Memory B cell (primary cell): Measurements from ENCODE around the gene FAM193A.
"Not testable (repeated sequence)": the region's sequence is repeated elsewhere in the genome, so short reads cannot be mapped to it uniquely, and the experiment has no call there.

Source experiments
- ATAC-seq: fragments of 150-1000 bp; cut with Tn5 transposase; 2 replicates; pipeline ENCODE4 v1.10.0; 2021; ENCODE audit warnings: low read depth, mild to moderate bottlenecking, moderate library complexity
- DNase-seq, 2 donors: peaks; one replicate each; pipeline ENCODE4 v3.0.0; 2022; ENCODE audit warnings: low spot score in 2 of 2
- H3K27ac Mint-ChIP-seq: one replicate; pipeline ENCODE4 v1.8.0; 2022; ENCODE audit warnings: mild to moderate bottlenecking, moderate library complexity, mixed read lengths
- H3K27me3 Mint-ChIP-seq: one replicate; pipeline ENCODE4 v1.8.0; 2022; ENCODE audit warnings: mixed read lengths
- H3K36me3 Mint-ChIP-seq: one replicate; pipeline ENCODE4 v1.8.0; 2022; ENCODE audit warnings: mild to moderate bottlenecking, mixed read lengths
- H3K4me1 Mint-ChIP-seq: one replicate; pipeline ENCODE4 v1.8.0; 2022; ENCODE audit warnings: mixed read lengths
- H3K4me3 Mint-ChIP-seq: one replicate; pipeline ENCODE4 v1.8.0; 2022; ENCODE audit warnings: mild to moderate bottlenecking, moderate library complexity, mixed read lengths
- H3K9me3 Mint-ChIP-seq: one replicate; pipeline ENCODE4 v1.8.0; 2022; ENCODE audit warnings: mixed read lengths

The FAM193A gene

DNA sequence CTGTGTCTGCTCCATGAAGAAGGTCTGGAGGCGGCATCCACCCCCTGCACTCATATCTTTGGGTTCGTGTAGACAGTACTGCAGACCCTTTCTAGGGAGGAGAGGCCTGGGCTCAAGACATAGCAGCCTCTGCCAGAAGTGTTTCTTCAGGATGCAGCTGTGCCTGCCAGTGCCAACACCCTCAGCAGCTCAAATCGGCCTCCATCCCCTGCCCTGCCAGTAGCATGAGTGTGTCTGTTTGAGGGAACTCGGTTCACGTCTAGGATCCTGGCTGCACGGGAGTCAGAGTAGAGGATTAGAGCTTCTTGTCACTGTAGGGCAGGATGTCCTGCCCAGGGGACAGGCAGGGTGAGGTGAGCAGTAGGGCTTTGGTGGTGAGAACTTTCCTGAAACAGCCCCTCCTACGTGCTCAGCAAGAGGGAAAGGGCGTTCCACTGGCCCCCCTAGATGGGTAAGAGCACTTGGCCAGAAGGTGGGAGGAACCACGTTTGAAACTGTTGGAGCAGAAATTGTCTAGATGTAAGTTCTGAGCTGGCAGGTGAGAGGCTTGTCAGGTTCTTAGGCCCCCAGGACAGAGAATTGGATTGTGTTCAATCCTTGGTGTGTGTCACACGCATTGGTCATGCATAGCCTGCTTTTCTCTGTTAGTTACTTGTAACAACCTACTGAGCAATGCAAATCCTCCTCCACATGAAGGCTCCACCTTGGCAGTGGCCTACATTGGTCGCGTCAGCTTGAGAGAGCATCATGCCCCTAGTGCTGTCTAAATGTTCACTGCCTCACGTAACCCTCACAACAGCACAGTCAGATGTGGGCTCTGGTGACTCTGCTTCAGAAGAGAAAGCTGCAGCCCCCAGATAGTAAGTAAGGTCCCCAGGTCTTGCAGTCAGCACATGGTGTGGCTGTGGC is 25.8 kb upstream of the FAM193A start:
- ATAC-seq (peak; percentile 21), DNase-seq (no peak)
- Mint-ChIP-seq H3K36me3 (peaks cover 16% of the 10 kb centered on the region), H3K27me3 (no peaks in the 10 kb centered on the region), H3K4me3 (peak overlapping the region; percentile 21), H3K27ac (peak overlapping the region; percentile 91), H3K9me3 (no peaks in the 10 kb centered on the region), H3K4me1 (peaks cover 20% of the 10 kb centered on the region)

DNA sequence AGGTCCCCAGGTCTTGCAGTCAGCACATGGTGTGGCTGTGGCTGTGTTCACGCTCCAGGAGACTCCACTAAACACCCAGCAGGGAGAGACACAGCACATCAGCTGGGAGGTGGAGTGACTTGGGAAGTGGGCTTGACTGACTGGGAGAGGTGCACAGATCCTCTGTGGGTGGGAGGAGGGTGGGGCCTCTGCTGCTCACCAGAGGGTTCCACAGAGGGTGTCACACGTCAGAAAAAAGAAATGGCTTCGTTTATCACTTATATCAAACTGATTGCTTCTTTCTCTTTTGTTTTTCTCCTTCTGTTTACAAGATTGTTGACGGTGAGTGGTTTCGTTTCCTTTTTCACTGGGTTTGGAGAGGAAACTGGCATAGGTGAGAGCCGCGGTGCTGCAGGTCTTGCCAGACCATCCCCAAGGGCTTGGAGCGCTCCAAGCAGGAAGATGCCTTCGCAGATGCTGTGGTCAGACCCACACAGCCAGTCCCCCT is 24.8 kb upstream of the FAM193A start:
- Mint-ChIP-seq H3K36me3 (peaks cover 22% of the 10 kb centered on the region), H3K4me1 (peaks cover 20% of the 10 kb centered on the region), H3K4me3 (peak overlapping the region; percentile 66), H3K27ac (peak overlapping the region; percentile 95), H3K9me3 (no peaks in the 10 kb centered on the region), H3K27me3 (no peaks in the 10 kb centered on the region)
- DNase-seq: peak; percentile 35 to 37
- peak; percentile 82 for ATAC-seq

DNA sequence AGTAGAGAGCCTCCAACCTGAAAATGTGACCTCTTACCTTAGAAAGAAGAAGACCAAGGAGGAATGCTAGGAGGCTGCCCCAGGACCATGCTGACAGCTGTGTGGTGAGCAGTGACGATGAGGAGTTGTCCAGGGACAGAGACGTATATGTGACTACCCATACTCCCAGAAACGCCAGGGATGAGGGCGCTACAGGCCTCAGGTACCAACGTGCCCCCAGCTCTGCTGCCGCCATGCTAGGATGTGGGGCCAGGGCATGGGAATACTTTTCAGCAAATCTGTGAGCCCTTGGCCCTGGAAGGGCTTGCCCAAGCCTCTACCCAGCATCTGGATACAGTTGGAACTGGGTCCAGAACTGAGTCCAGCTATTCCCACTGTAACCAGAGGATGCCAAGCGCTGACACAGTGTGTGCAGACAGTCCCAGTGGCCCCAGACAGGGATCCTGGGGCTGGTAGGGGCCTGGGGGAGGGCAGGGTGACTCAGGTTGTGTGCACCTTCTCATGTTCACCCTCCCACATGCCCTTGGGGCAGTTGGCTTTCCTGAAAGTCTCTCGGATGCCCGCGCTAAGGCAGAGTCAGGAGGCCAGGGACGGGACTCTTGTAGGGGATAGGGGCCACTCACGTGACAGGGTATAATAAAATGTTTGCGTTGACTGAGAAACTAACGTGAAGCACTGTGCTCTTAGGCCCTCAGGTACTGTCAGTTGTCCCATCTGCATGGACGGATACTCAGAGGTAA is 23.9 kb upstream of the FAM193A start:
- H3K27ac Mint-ChIP-seq: peak overlapping the region; percentile 95
- no peaks in the 10 kb centered on the region for H3K27me3 Mint-ChIP-seq
- peaks cover 22% of the 10 kb centered on the region for H3K36me3 Mint-ChIP-seq
- H3K4me1 Mint-ChIP-seq: peaks cover 20% of the 10 kb centered on the region
- no peak for ATAC-seq
- H3K9me3 Mint-ChIP-seq: no peaks in the 10 kb centered on the region
- DNase-seq: no peak
- no peak overlapping the region for H3K4me3 Mint-ChIP-seq

DNA sequence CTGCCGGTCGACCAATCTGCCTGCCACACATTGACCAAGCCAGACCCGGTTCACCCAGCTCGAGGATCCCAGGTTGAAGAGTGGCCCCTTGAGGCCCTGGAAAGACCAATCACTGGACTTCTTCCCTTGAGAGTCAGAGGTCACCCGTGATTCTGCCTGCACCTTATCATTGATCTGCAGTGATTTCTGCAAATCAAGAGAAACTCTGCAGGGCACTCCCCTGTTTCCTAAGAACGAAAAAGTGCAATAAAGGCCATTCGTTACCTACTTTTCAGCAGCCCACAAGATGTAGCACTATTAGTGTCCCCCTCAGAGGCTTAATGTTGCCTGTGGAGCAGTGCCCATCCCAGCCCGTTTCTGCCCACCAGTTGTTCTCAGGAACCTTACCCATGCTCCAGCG is 22.3 kb upstream of the FAM193A start:
- DNase-seq, H3K9me3 Mint-ChIP-seq, H3K27me3 Mint-ChIP-seq, H3K4me3 Mint-ChIP-seq, ATAC-seq: not testable (repeated sequence)
- Mint-ChIP-seq H3K36me3 (peaks cover 22% of the 10 kb centered on the region), H3K27ac (peak overlapping the region; percentile 31), H3K4me1 (peaks cover 20% of the 10 kb centered on the region)

DNA sequence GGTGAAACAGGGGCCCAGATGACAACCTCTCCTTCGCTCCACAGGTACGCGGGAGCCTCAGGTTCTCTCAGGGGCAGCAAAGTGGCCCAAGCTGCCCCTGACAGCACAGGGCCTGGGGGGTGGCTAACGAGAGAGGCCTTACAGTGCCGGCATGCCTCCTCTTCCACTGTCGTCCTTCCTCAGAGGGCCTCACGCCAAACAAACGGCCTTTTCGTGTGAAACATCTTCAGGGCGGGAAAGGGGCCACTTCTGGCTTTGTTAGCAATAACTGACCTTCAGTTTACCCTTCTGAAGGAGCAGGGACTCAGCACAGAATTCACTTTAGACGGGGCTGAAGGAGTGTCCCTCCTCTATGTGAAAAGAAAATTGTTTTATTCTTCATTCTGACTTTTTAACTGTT is 21.5 kb upstream of the FAM193A start:
- peaks cover 22% of the 10 kb centered on the region for H3K36me3 Mint-ChIP-seq
- H3K27me3 Mint-ChIP-seq, H3K4me3 Mint-ChIP-seq, H3K9me3 Mint-ChIP-seq, ATAC-seq, DNase-seq: not testable (repeated sequence)
- peak overlapping the region; percentile 31 for H3K27ac Mint-ChIP-seq
- H3K4me1 Mint-ChIP-seq: peaks cover 20% of the 10 kb centered on the region

DNA sequence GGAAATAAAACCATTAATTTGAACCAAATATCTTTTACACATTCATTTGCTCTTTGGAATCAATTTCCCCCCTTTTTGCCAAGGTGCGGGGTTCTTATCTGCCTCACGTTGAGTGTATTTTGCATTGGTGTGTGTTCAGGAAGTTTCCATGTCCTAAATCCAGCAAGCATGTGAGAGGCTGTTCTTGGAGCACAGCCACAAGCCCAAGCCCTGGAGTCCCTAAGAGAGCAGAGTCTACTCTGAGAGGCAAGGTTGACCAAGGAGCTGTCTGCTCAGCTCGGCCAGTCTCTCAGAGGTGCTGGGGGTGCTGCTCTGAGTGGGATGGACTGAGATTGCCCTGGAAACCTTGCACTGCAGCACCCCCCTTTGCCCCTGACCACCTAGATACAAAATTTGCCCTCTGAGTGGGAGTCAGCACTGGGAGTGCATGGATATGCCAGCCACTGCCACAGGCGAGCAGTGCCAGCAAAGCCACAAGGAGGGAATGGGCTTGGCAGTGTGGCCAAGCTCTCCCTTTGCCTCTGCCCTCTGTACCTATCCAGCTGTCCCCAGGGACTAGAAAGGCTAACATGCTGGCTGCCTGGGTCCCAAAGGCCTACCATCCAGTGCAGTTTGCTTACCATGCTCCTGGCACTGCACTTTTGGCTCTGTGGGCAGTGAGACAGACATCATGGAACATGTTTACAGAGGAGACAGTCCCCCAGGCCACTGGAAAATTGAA is 20.5 kb upstream of the FAM193A start:
- DNase-seq (no peak), ATAC-seq (no peak)
- no peak overlapping the region for H3K4me3 Mint-ChIP-seq
- H3K36me3 Mint-ChIP-seq: peaks cover 22% of the 10 kb centered on the region
- H3K4me1 Mint-ChIP-seq: peaks cover 10% of the 10 kb centered on the region
- no peak overlapping the region for H3K27ac Mint-ChIP-seq
- no peaks in the 10 kb centered on the region for H3K27me3 Mint-ChIP-seq
- H3K9me3 Mint-ChIP-seq: no peaks in the 10 kb centered on the region

DNA sequence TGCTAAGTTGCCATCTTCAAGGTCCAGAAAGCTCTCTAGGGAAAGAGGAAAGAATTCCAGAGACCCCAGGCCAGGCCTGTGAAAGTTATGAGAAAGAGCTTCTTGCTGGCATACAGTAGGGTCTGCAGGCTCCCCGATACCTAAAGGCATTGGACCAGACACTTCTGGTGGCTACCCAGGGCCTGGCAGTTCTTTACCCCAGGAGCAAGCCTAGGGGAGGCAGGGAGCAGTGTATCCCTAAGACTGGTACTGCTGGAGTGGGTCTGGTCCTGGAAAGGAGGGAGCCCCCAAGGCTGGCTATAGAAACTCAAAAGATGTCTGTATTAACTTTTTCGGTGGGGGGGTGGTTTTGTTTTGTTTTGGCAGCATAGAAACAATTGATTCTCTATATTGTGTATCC is 19.8 kb upstream of the FAM193A start:
- Mint-ChIP-seq H3K4me3 (no peak overlapping the region), H3K27me3 (no peaks in the 10 kb centered on the region), H3K27ac (no peak overlapping the region), H3K36me3 (peaks cover 22% of the 10 kb centered on the region), H3K4me1 (peaks cover 7% of the 10 kb centered on the region), H3K9me3 (no peaks in the 10 kb centered on the region)
- ATAC-seq: no peak
- no peak for DNase-seq

DNA sequence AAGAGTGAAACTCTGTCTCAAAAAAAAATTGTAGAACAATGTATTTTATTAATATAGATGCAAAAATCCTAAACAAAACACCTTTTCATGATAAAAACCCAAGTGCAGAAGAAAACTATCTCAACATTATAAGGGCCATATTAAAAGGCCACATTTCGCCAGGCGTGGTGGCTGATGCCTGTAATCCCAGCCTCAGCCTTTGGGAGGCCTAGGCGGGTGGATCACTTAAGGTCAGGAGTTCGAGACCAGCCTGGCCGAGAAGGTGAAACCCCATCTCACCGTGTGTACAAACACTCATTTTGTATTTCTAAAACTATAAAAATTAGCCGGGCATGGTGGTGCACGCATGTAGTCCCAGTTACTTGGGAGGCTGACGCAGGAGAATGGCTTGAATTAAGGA is 9.9 kb upstream of the FAM193A start:
- Mint-ChIP-seq H3K4me1 (no peaks in the 10 kb centered on the region), H3K4me3 (no peak overlapping the region), H3K27me3 (no peaks in the 10 kb centered on the region), H3K27ac (no peak overlapping the region), H3K9me3 (no peaks in the 10 kb centered on the region), H3K36me3 (no peaks in the 10 kb centered on the region)
- no peak for DNase-seq
- ATAC-seq: no peak

DNA sequence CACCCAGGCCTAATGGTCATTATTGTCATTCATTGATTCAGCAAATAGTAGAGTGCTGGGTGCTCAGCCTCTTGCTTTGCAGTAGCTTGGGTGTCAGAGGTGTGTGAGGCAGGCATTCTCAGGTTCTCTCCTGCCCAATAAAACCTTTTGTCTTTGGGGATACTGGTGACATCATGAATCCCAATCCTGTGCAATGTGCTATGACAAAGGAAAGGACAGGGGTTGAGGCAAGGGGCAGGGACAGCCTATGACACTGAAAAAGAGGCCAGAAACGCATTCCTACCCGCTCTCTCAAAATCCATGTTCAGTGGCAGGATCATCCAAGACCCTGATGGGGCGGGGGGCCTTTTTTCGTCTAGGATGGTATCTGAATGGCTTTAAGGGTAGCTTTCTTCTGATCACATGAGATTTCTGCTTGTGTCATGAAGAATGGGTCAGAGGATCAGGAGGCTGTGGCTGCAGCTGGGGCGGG is 1.5 kb upstream of the FAM193A start:
- no peaks in the 10 kb centered on the region for H3K36me3 Mint-ChIP-seq
- no peaks in the 10 kb centered on the region for H3K27me3 Mint-ChIP-seq
- H3K4me3 Mint-ChIP-seq: peak overlapping the region; percentile 93
- H3K4me1 Mint-ChIP-seq: peaks cover 8% of the 10 kb centered on the region
- DNase-seq (no peak), ATAC-seq (no peak)
- no peaks in the 10 kb centered on the region for H3K9me3 Mint-ChIP-seq
- peak overlapping the region; percentile 87 for H3K27ac Mint-ChIP-seq

DNA sequence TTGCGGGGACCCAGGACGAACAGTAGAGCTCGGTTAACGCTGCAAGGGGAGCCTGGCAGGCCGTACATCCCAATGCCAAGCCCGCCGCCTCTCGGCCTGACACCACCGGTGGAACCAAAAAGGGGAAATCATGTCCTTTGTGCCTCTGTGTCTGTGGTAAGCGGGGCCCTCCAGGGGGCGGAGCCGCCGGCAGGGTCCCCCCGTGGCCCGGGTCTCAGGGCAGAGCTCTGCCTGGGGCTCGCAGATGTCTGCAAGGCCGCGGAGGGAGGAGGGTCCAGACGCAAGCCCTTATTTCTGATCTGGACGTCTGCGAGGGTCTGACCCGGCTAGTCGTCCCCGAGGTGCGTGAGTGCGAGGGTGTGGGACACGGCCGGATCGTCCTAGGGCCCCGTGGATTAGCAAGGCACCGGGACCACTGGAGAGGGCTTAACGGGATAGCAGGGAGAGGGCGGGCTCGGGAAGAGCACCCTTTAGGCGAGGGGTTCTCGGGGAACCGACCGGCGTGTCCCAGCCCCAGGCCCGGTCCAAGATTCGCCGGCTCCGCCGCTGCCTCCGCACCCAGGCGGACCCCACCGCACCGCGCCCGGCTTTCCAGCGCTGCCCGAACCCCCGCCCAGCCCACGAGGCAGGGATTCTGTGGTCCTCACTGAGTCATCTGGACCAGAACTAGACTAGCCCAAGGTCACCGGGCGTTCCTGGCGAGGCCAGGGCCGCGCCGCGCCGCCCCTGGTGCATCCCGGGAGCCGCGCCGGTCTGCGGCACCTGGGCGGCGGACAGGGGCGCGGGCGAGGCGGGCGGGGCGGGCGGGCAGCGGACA is 863 bp upstream of the FAM193A start:
- Mint-ChIP-seq H3K4me3 (peak overlapping the region; percentile 93), H3K27me3 (no peaks in the 10 kb centered on the region), H3K4me1 (peaks cover 8% of the 10 kb centered on the region), H3K36me3 (no peaks in the 10 kb centered on the region), H3K27ac (peak overlapping the region; percentile 87), H3K9me3 (no peaks in the 10 kb centered on the region)
- DNase-seq: peak; percentile 62 to 67
- ATAC-seq: peak; percentile 31

DNA sequence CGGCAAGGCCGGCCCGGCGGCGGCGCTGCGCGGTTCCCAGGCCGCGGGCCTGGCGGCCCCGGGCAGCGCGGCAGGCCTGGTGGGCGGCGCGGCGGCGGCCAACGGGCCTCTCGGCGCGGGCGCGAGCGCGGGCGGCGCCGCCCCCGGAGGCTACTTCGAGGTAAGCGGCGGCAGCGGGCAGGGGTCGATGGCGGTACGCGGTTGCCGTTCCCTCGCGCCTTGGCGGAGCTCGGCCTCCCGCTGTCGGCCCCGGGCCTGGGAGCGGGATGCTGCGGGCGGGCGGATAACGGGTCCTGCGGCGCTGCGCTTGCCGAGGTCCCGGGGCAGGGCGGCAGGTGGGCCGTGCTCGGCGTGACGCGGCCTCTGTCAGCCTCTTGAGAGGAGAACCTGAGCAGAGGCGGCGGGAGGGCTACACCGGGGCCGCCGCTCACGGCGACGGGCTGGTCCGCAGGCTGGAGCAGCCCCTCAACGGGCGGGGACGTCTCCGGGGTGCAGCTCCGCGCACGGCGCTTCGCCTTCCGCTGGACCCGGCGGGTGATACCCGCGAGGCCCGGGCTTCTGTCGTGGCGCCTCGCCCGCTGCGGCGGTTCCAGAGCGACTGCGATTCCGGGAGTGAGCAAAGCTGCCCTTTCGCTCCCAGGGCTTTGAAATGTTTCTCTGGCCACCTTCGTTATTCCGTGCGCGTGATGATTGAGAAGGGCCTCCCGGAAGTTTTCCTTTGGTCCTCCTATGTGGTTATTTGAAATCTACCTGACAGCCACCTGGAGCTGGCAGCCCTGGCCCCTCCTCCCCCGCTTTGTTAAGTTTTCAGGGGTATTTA is 774 bp downstream of the FAM193A start:
- Mint-ChIP-seq H3K9me3 (no peaks in the 10 kb centered on the region), H3K4me3 (peak overlapping the region; percentile 78), H3K4me1 (peaks cover 8% of the 10 kb centered on the region), H3K27ac (peak overlapping the region; percentile 87), H3K27me3 (no peaks in the 10 kb centered on the region), H3K36me3 (no peaks in the 10 kb centered on the region)
- DNase-seq: peak; percentile 42 to 66
- ATAC-seq: peak; percentile 14

DNA sequence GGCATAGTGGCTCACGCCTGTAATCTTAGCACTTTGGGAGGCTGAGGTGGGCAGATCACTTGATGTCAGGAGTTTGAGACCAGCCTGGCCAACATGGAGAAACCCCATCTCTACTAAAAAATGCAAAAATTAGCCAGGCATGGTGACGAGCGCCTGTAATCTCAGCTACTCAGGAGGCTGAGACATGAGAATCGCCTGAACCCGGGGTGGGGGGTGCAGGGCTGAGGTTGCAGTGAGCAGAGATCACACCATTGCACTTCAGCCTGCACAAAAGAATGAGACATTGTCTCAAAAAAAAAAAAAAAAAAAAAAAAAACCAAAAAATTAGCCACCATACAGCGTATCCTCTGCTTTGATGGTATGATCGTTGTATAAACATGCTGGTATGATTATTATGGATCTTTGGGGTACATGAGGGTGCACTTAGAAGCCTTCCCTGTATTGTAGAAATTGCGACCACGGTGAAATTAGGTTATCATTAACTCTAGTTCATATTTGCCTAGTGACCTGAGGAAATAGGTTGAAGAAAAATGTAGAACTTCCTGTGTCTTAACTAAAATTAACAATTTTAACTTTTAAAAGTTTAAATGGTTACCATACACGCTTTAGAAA is 7.2 kb downstream of the FAM193A start:
- H3K36me3 Mint-ChIP-seq, ATAC-seq, H3K4me3 Mint-ChIP-seq, H3K27me3 Mint-ChIP-seq, H3K9me3 Mint-ChIP-seq, DNase-seq, H3K27ac Mint-ChIP-seq: not testable (repeated sequence)
- H3K4me1 Mint-ChIP-seq: peaks cover 14% of the 10 kb centered on the region
